Common myeloid progenitor, CD34-positive (primary cell): ENCODE measurements around the gene UGT3A2.

Experiments
- CTCF ChIA-PET: fragments of 350-600 bp; sonication (Branson Sonifier 250); formaldehyde crosslinking; loops from one replicate; lab custom pipeline; 2021; ENCODE audit warnings: antibody characterized with exemption; lab: Charles Lee
- POLR2A ChIA-PET: fragments of 350-600 bp; sonication (Branson Sonifier 250); formaldehyde crosslinking; loops from one replicate; lab custom pipeline; 2021; ENCODE audit warnings: antibody characterized with exemption; lab: Charles Lee
- DNase-seq, 3 donors: peaks; one replicate each; pipeline versions ENCODE4 v3.0.0 to v3.0.0-alpha.2; 2013
- H3K27ac ChIP-seq, 2 experiments: 1 replicate in 1 of 2; 2 replicates in 1 of 2; pipeline ENCODE4 v1.7.0; 2013; ENCODE audit warnings: inconsistent platforms in 2 of 2, low read length in 2 of 2, mild to moderate bottlenecking in 2 of 2, low read depth in 1 of 2, moderate library complexity in 1 of 2; ENCODE audit not compliant: severe bottlenecking in 2 of 2, insufficient read depth in 1 of 2, poor library complexity in 1 of 2
- H3K27me3 ChIP-seq, 5 experiments: replicated peaks in 2 of 5; 1 replicate in 3 of 5; 2 replicates in 2 of 5; pipeline versions ENCODE4 v1.6.1 to v1.7.0; 2013; ENCODE audit warnings: low read length in 4 of 5, mild to moderate bottlenecking in 2 of 5, moderate library complexity in 2 of 5, inconsistent platforms in 1 of 5; ENCODE audit not compliant: insufficient read depth in 5 of 5, control insufficient read depth in 4 of 5
- H3K36me3 ChIP-seq, 4 experiments: 1 replicate in 2 of 4; 2 replicates in 2 of 4; pipeline versions ENCODE4 v1.6.1 to v1.7.0; 2013; ENCODE audit warnings: low read length in 3 of 4, control low read depth in 1 of 4, mild to moderate bottlenecking in 1 of 4; ENCODE audit not compliant: control insufficient read depth in 4 of 4, insufficient read depth in 4 of 4
- H3K4me1 ChIP-seq, 4 experiments: 1 replicate in 3 of 4; 2 replicates in 1 of 4; pipeline versions ENCODE4 v1.6.1 to v1.7.1; 2013; ENCODE audit warnings: low read length in 3 of 4, mild to moderate bottlenecking in 3 of 4, control low read depth in 1 of 4, inconsistent platforms in 1 of 4, moderate library complexity in 1 of 4; ENCODE audit not compliant: control insufficient read depth in 4 of 4, insufficient read depth in 4 of 4; ENCODE audit errors: control extremely low read depth in 1 of 4
- H3K4me3 ChIP-seq, 7 experiments: 1 replicate in 4 of 7; 2 replicates in 3 of 7; pipeline versions ENCODE4 v1.5.1 to v1.7.0; 2013; ENCODE audit warnings: mild to moderate bottlenecking in 7 of 7, low read length in 6 of 7, moderate library complexity in 6 of 7, inconsistent platforms in 2 of 7, low read depth in 2 of 7, control low read depth in 1 of 7; ENCODE audit not compliant: insufficient read depth in 4 of 7, control insufficient read depth in 1 of 7; ENCODE audit errors: extremely low read depth in 1 of 7
- H3K9me3 ChIP-seq, 5 experiments: 1 replicate in 4 of 5; 2 replicates in 1 of 5; pipeline versions ENCODE4 v1.6.1 to v1.7.1; 2013; ENCODE audit warnings: low read length in 4 of 5, mild to moderate bottlenecking in 2 of 5, inconsistent platforms in 1 of 5, low read depth in 1 of 5, moderate library complexity in 1 of 5; ENCODE audit not compliant: control insufficient read depth in 4 of 5, insufficient read depth in 2 of 5; ENCODE audit errors: control extremely low read depth in 1 of 5
- WGBS: methylation state at CpG from one replicate; pipeline ENCODE4 v1.1.5; 2013; ENCODE audit not compliant: insufficient coverage; 5-methylcytosine and 5-hydroxymethylcytosine counted together

Gene UGT3A2

DNA sequence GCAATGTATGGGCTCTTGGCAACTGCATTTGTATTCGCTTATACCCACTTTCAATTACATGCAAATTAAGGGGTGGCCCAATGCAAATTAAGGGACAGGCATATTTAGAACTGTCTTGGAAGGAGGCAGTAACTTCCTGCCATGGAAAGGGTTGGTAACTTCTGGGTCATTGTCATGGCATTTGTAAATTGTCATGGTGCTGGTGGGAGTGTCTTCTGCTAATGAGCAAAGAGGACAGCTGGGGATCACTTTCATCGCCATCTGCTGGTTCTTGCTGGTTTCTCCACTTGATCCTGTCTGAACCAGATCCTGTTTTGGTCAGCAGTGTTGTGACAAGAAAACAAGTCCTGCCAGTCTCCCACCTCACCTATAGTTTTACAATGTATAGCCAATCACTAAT lies 23.3 kb upstream of the UGT3A2 start:
- no CpG with 5 or more reads among the region's 2 CpGs for WGBS
- DNase-seq, result peak; percentile 30 to 72 (median 70)
- H3K27me3 ChIP-seq, result no peaks in the 10 kb centered on the region
- ChIA-PET CTCF (interaction anchor here (1.4 to 5.3 kb wide), 2 partner anchors 11 to 15 kb away, joined by 5 to 31 read pairs; no protein-coding TSS in a partner anchor), POLR2A (interaction anchor here (0.7 kb wide), 1 partner anchor 1192 kb away, joined by 4 read pairs; no protein-coding TSS in a partner anchor)
- peaks cover 0 to 10% (median 0%) of the 10 kb centered on the region in 5 experiments for H3K9me3 ChIP-seq
- no peaks in the 10 kb centered on the region for H3K4me1 ChIP-seq
- no peak overlapping the region for H3K27ac ChIP-seq
- H3K4me3 ChIP-seq, result no peak overlapping the region
- H3K36me3 ChIP-seq, result no peaks in the 10 kb centered on the region

GRCh38 chr5:36079200-36079781 lies 12.6 kb upstream of the UGT3A2 start:
- ChIA-PET CTCF (interaction anchor here (0.7 to 3.1 kb wide), 17 partner anchors 8 to 336 kb away, joined by 3 to 31 read pairs (median 4); no protein-coding TSS in a partner anchor), POLR2A (no interaction called here)
- Histone ChIP-seq H3K27ac (no peak overlapping the region), H3K4me3 (no peak overlapping the region), H3K9me3 (no peaks in the 10 kb centered on the region), H3K27me3 (peaks cover 0 to 2% (median 0%) of the 10 kb centered on the region in 5 experiments), H3K36me3 (no peaks in the 10 kb centered on the region), H3K4me1 (no peaks in the 10 kb centered on the region)
- DNase-seq, result peak; percentile 42 to 63 (median 54)
- WGBS, result 40% methylated on average over 9 of the region's 10 CpGs

GRCh38 chr5:36078430-36078829 lies 11.7 kb upstream of the UGT3A2 start:
- WGBS, result 95% methylated on average over 6 of the region's 10 CpGs
- DNase-seq, result no peak
- Histone ChIP-seq H3K27ac (no peak overlapping the region), H3K4me1 (no peaks in the 10 kb centered on the region), H3K36me3 (no peaks in the 10 kb centered on the region), H3K4me3 (no peak overlapping the region), H3K9me3 (no peaks in the 10 kb centered on the region), H3K27me3 (no peaks in the 10 kb centered on the region)
- POLR2A ChIA-PET, result no interaction called here
- CTCF ChIA-PET, result interaction anchor here (0.7 to 3.1 kb wide), 10 partner anchors 8 to 336 kb away, joined by 3 to 31 read pairs (median 4); no protein-coding TSS in a partner anchor

DNA sequence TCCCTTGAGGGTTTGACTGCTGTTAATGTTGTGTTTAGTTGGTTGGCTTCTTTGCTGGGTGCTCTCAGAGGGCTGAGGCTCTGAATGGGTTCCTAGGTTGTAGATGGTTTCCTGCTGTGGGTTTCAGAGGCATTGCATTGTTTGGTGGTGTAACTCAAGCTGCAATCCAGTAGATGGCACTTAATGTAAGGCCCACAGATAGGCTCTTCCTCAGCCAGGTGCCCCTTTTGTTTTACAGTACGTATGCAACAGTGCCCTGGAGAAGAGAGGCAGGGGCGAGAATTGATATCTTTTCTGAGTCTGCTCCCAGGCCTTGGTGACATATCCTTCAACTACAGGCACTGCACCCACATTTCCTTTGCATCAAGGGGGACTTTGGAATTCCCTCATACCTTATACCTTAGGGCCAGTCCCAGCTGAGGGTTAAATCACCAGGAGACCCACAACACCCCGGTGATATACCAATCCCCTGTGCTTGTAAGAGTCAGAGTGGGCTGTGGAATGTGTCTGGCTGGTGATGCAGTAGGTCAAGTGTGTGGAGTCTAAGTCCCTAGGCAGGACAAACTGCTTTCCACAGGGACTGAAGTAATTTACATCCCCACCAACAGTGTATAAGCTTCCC lies 7.0 kb upstream of the UGT3A2 start:
- ChIA-PET CTCF (interaction anchor here (1.2 to 1.7 kb wide), 2 partner anchors 14 to 228 kb away, joined by 3 read pairs; partner anchors contain the start of gene RANBP3L), POLR2A (no interaction called here)
- 54% methylated on average over 2 of the region's 3 CpGs for WGBS
- Histone ChIP-seq H3K27me3 (peaks cover 0 to 3% (median 0%) of the 10 kb centered on the region in 5 experiments), H3K9me3 (no peaks in the 10 kb centered on the region), H3K36me3 (no peaks in the 10 kb centered on the region), H3K27ac (no peak overlapping the region), H3K4me3 (no peak overlapping the region), H3K4me1 (peaks cover 0 to 5% (median 0%) of the 10 kb centered on the region in 4 experiments)
- DNase-seq, result peak; percentile 39 to 72 (median 62)

GRCh38 chr5:36070687-36071571 lies 4.2 kb upstream of the UGT3A2 start:
- Histone ChIP-seq H3K9me3 (no peaks in the 10 kb centered on the region), H3K4me1 (peaks cover 5 to 15% (median 10%) of the 10 kb centered on the region in 4 experiments), H3K27me3 (peaks cover 2 to 20% (median 16%) of the 10 kb centered on the region in 5 experiments), H3K36me3 (no peaks in the 10 kb centered on the region), H3K4me3 (peak overlapping the region in 4 of 7 experiments; percentile 11 to 74 (median 54)), H3K27ac (no peak overlapping the region)
- DNase-seq, result peak in 2 of 3 donors; percentile 16 to 23
- 48% methylated on average over 4 of the region's 9 CpGs for WGBS
- ChIA-PET POLR2A (no interaction called here), CTCF (interaction anchor here (1.4 kb wide), 1 partner anchor 8 kb away, joined by 4 read pairs; no protein-coding TSS in a partner anchor)

DNA sequence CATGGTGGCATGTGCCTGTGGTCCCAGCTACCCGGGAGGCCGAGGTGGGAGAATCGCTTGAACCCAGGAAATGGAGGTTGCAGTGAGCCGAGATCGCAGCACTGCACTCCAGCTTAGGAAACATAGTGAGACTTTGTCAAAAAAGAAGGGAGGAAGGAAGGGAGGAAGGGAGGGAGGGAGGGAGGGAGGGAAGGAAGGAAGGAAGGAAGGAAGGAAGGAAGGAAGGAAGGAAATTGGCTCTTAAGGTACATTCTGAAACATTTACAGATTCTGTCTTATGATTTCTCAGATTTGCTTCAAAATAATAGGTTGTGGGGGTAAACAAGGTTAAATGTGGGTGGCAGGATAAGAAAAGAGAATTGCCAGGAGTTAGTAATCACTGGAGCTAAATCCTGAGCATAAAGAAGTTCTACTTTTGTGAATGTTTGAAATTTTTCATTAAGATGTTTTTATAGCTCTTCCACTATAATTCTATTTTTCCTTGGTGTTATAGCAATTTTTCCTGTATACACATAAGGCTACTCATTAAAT lies 2.1 kb upstream of the UGT3A2 start:
- Histone ChIP-seq H3K4me1 (peaks cover 5 to 15% (median 10%) of the 10 kb centered on the region in 4 experiments), H3K27ac (no peak overlapping the region), H3K36me3 (no peaks in the 10 kb centered on the region), H3K27me3 (peaks cover 2 to 27% (median 22%) of the 10 kb centered on the region in 5 experiments), H3K4me3 (no peak overlapping the region), H3K9me3 (no peaks in the 10 kb centered on the region)
- 80% methylated on average over 2 of the region's 5 CpGs for WGBS
- ChIA-PET POLR2A (no interaction called here), CTCF (interaction anchor here (1.3 to 1.7 kb wide), 2 partner anchors 9 to 10 kb away, joined by 3 to 5 read pairs; no protein-coding TSS in a partner anchor)
- no peak for DNase-seq
